HCT116 (cell line): ENCODE data around the gene SUPT3H. TPM values are rescaled to one million over a fixed set of nuclear protein-coding genes. Genes with fewer than 3 reads are reported as not detected.

Experiments used
- ATAC-seq: fragments of 200-7000 bp; cut with Tn5 transposase; 2 replicates; pipeline ENCODE4 v1.9.1; 2020; ENCODE audit warnings: mild to moderate bottlenecking, moderate library complexity
- BruUV-seq: library from RNA; stranded (reverse); fragments of 400-500 nt; replicated peaks from 2 replicates; lab custom pipeline; 2021; lab: Mats Ljungman, UMichigan
- CTCF ChIA-PET: fragments of 300-600 bp; sonication (Branson Sonifier 250); formaldehyde crosslinking; loops from one replicate; lab custom pipeline; 2021; ENCODE audit warnings: antibody characterized with exemption; lab: Charles Lee
- POLR2A ChIA-PET: fragments of 300-600, 350-600 bp; sonication (Branson Sonifier 250); formaldehyde crosslinking; loops from one replicate; lab custom pipeline; 2021; ENCODE audit warnings: antibody characterized with exemption; lab: Charles Lee
- RAD21 ChIA-PET, 2 experiments: fragments of 300-600 bp; sonication (Branson Sonifier 250); formaldehyde crosslinking; loops; one replicate each; lab custom pipeline; 2023; ENCODE audit warnings: low total read pairs in 2 of 2; ENCODE audit not compliant: uncharacterized antibody in 2 of 2, unreplicated experiment in 2 of 2, low non-redundant PET in 1 of 2; lab: Charles Lee
- DNase-seq: peaks from one replicate; pipeline ENCODE4 v3.0.0-alpha.2; 2010; ENCODE audit warnings: low read depth, low spot score
- H2AFZ ChIP-seq: fragments of 200-600 bp; shearing (Covaris generic), sonication (generic); 2 replicates; pipeline ENCODE4 v1.6.1; 2017; ENCODE audit warnings: low read depth, mixed run types, mixed read lengths, antibody characterized with exemption, low read length; ENCODE audit not compliant: poor library complexity, severe bottlenecking
- H3K27ac ChIP-seq: 2 replicates; pipeline ENCODE4 v1.5.1; 2012; ENCODE audit warnings: low read depth, low read length
- H3K27me3 ChIP-seq: fragments of 200-600 bp; sonication (generic); 2 replicates; pipeline ENCODE4 v1.6.1; 2016; ENCODE audit warnings: mixed run types, low read length, mixed read lengths; ENCODE audit not compliant: insufficient read depth
- H3K36me3 ChIP-seq, 2 experiments: fragments of 200-500 bp in 1 of 2; fragments of 200-600 bp in 1 of 2; sonication (Bioruptor generic) in 1 of 2; sonication (generic) in 1 of 2; 2 replicates each; pipeline versions ENCODE4 v1.5.1 to v1.6.1; 2014 to 2016; ENCODE audit warnings: low read length in 2 of 2, inconsistent platforms in 1 of 2, mixed read lengths in 1 of 2, mixed run types in 1 of 2; ENCODE audit not compliant: insufficient read depth in 2 of 2, control insufficient read depth in 1 of 2
- H3K4me1 ChIP-seq, 2 experiments: fragments of 200-600 bp in 1 of 2; sonication (generic) in 1 of 2; 2 replicates each; pipeline versions ENCODE4 v1.5.1 to v1.6.1; 2012 to 2017; ENCODE audit warnings: low read length in 2 of 2, inconsistent platforms in 1 of 2, mild to moderate bottlenecking in 1 of 2, mixed read lengths in 1 of 2, mixed run types in 1 of 2, moderate library complexity in 1 of 2; ENCODE audit not compliant: insufficient read depth in 2 of 2, control insufficient read depth in 1 of 2
- H3K4me2 ChIP-seq: fragments of 200-600 bp; sonication (generic); 2 replicates; pipeline ENCODE4 v1.6.1; 2017; ENCODE audit warnings: mixed run types, low read length, mixed read lengths
- H3K4me3 ChIP-seq, 2 experiments: fragments of 200-600 bp in 1 of 2; sonication (generic) in 1 of 2; replicated peaks in 1 of 2; 2 replicates each; pipeline ENCODE4 v1.5.1; 2011 to 2016; ENCODE audit warnings: low read length in 2 of 2, control low read depth in 1 of 2, low read depth in 1 of 2, mild to moderate bottlenecking in 1 of 2, mixed read lengths in 1 of 2, mixed run types in 1 of 2
- H3K79me2 ChIP-seq: fragments of 200-600 bp; sonication (generic); 2 replicates; pipeline ENCODE4 v1.6.1; 2017; ENCODE audit warnings: mild to moderate bottlenecking, mixed run types, low read length, moderate library complexity, mixed read lengths; ENCODE audit not compliant: insufficient read depth
- H3K9ac ChIP-seq: fragments of 200-600 bp; sonication (generic); 2 replicates; pipeline ENCODE4 v1.6.1; 2016; ENCODE audit warnings: low read length, mixed read lengths
- H3K9me2 ChIP-seq: fragments of 200-600 bp; sonication (generic), shearing (Covaris generic); 2 replicates; pipeline ENCODE4 v1.6.1; 2017; ENCODE audit warnings: mixed run types, mild to moderate bottlenecking, moderate library complexity; ENCODE audit not compliant: insufficient read depth
- H3K9me3 ChIP-seq, 2 experiments: fragments of 200-500 bp in 1 of 2; fragments of 200-600 bp in 1 of 2; sonication (Bioruptor generic) in 1 of 2; sonication (generic) in 1 of 2; 2 replicates each; pipeline ENCODE4 v1.6.1; 2014 to 2017; ENCODE audit warnings: low read length in 2 of 2, mixed read lengths in 2 of 2, inconsistent platforms in 1 of 2, low read depth in 1 of 2, mild to moderate bottlenecking in 1 of 2, mixed run types in 1 of 2, moderate library complexity in 1 of 2; ENCODE audit not compliant: control insufficient read depth in 1 of 2, insufficient read depth in 1 of 2
- H4K20me1 ChIP-seq: fragments of 200-600 bp; sonication (generic), shearing (Covaris generic); 2 replicates; pipeline ENCODE4 v1.6.1; 2017; ENCODE audit warnings: mixed run types, mild to moderate bottlenecking, moderate library complexity; ENCODE audit not compliant: insufficient read depth
- EZH2phosphoT487 ChIP-seq: fragments of 200-600 bp; IDR thresholded peaks from 2 replicates; pipeline ENCODE4 v1.6.1; 2018; ENCODE audit warnings: antibody characterized with exemption, borderline replicate concordance
- MAX ChIP-seq: IDR thresholded peaks from 2 replicates; pipeline ENCODE4 v1.6.1; 2012
- POLR2AphosphoS5 ChIP-seq: IDR thresholded peaks from 2 replicates; pipeline ENCODE4 v1.6.1; 2011; ENCODE audit warnings: mild to moderate bottlenecking, low read depth, low read length, moderate library complexity
- RAD21 ChIP-seq: IDR thresholded peaks from 2 replicates; pipeline ENCODE4 v1.6.1; 2012; ENCODE audit warnings: low read depth, mild to moderate bottlenecking
- SIN3A ChIP-seq: IDR thresholded peaks from 2 replicates; pipeline ENCODE4 v1.6.1; 2012; ENCODE audit warnings: low read depth
- SP1 ChIP-seq: IDR thresholded peaks from 2 replicates; pipeline ENCODE4 v1.6.1; 2012; ENCODE audit warnings: low read depth
- ZBTB33 ChIP-seq: IDR thresholded peaks from 2 replicates; pipeline ENCODE4 v1.6.1; 2011; ENCODE audit warnings: mild to moderate bottlenecking, low read length, moderate library complexity; ENCODE audit not compliant: insufficient replicate concordance; ENCODE audit errors: extremely low read depth
- ZNF274 ChIP-seq: fragments of 200-500 bp; sonication (Bioruptor generic); IDR thresholded peaks from 2 replicates; pipeline ENCODE4 v1.6.1; 2014; ENCODE audit warnings: mild to moderate bottlenecking, low read depth, low read length, inconsistent platforms
- intact Hi-C: fragments of 100-400 bp; cut with micrococcal nuclease; formaldehyde crosslinking; loops from 2 replicates; pipeline ENCODE4 v1.10.0; 2022
- total RNA-seq: library from RNA; stranded (reverse); gene quantifications from one replicate; pipeline ENCODE4 v1.2.1, GENCODE V29; 2021; ENCODE audit not compliant: unreplicated experiment

The SUPT3H gene
- total RNA-seq, 1 experiment from 2014 or later = 7.4 TPM

- DNase-seq (no peak), ATAC-seq (no peak)
- Histone ChIP-seq H3K27me3 (no peaks in the 10 kb centered on the region), H2AFZ (no peak overlapping the region), H3K9me3 (no peaks in the 10 kb centered on the region), H3K27ac (no peak overlapping the region), H3K4me3 (no peak overlapping the region), H4K20me1 (no peaks in the 10 kb centered on the region), H3K9me2 (no peaks in the 10 kb centered on the region), H3K4me1 (no peaks in the 10 kb centered on the region), H3K79me2 (no peaks in the 10 kb centered on the region), H3K4me2 (no peak overlapping the region), H3K36me3 (no peaks in the 10 kb centered on the region), H3K9ac (no peak overlapping the region)
- TF ChIP-seq ZNF274 (no peak), RAD21 (no peak), POLR2AphosphoS5 (no peak), ZBTB33 (no peak), SP1 (no peak), SIN3A (no peak), MAX (no peak), EZH2phosphoT487 (no peak)
- RAD21 ChIA-PET = no interaction called here
- no TSS peak for BruUV-seq
- CTCF ChIA-PET = no interaction called here
- POLR2A ChIA-PET = no interaction called here
- intact Hi-C loops = no loop called here
Observed at GRCh38 chr6:44805238-44805846, 572.4 kb downstream of the SUPT3H start.
